Breast epithelium (tissue), 4 donors: Measurements from ENCODE around the gene ALDH1A3. TPM values are rescaled to one million over a fixed set of nuclear protein-coding genes. Genes with fewer than 3 reads are reported as not detected.

Source experiments
- DNase-seq, 2 donors: peaks; one replicate each; pipeline ENCODE4 v3.0.0-alpha.2; 2019; ENCODE audit warnings: low spot score in 2 of 2
- H3K27ac ChIP-seq, 2 donors: fragments of 200-600 bp; sonication (generic) in 1 of 2; one replicate each; pipeline ENCODE4 v1.5.1; 2016 to 2019; ENCODE audit warnings: mild to moderate bottlenecking in 1 of 2
- H3K27me3 ChIP-seq, 2 donors: fragments of 200-600 bp; sonication (generic) in 1 of 2; one replicate each; pipeline versions ENCODE4 v1.5.1 to v1.6.0; 2017 to 2019; ENCODE audit warnings: control low read depth in 1 of 2, mild to moderate bottlenecking in 1 of 2
- H3K36me3 ChIP-seq: fragments of 200-600 bp; one replicate; pipeline ENCODE4 v1.5.1; 2019
- H3K4me1 ChIP-seq, 2 donors: fragments of 200-600 bp; sonication (generic); one replicate each; pipeline ENCODE4 v1.5.1; 2016 to 2019; ENCODE audit warnings: control low read depth in 1 of 2
- H3K4me3 ChIP-seq, 3 donors: fragments of 200-600 bp; sonication (generic); 1 replicate in 2 of 3; 2 replicates in 1 of 3; pipeline ENCODE4 v1.5.1; 2016 to 2019; ENCODE audit warnings: mild to moderate bottlenecking in 3 of 3, moderate library complexity in 2 of 3
- H3K9me3 ChIP-seq, 2 donors: fragments of 200-600 bp; sonication (generic) in 1 of 2; one replicate each; pipeline ENCODE4 v1.5.1; 2016 to 2019; ENCODE audit warnings: control low read depth in 1 of 2
- CTCF ChIP-seq, 3 donors: fragments of 450-650 bp; IDR thresholded peaks; one replicate each; pipeline ENCODE4 v1.5.1; 2016 to 2017; ENCODE audit warnings: antibody characterized with exemption in 3 of 3, mild to moderate bottlenecking in 3 of 3, moderate library complexity in 3 of 3
- POLR2A ChIP-seq: fragments of 450-650 bp; IDR thresholded peaks from one replicate; pipeline ENCODE4 v1.6.1; 2016; ENCODE audit warnings: antibody characterized with exemption, mild to moderate bottlenecking, moderate library complexity
- POLR2AphosphoS5 ChIP-seq, 3 donors: sonication (generic); formaldehyde crosslinking; IDR thresholded peaks; one replicate each; pipeline ENCODE4 v1.6.1; 2017; ENCODE audit warnings: antibody characterized with exemption in 3 of 3
- intact Hi-C: fragments of 100-400 bp; cut with DNase I; formaldehyde crosslinking; loops from one replicate; pipeline ENCODE4 v1.15.1; 2023; ENCODE audit warnings: low total_unique reads
- total RNA-seq, 3 donors: library from RNA; depleted of rRNA; stranded (reverse); fragments of >200 nt; gene quantifications; one replicate each; pipeline ENCODE4 v1.1.0, GENCODE V29; 2016

Gene ALDH1A3
- total RNA-seq, 3 donors from 2014 or later: 24.2 to 207 (median 44.9) TPM

- intact Hi-C loops: no loop called here
- H3K27me3 ChIP-seq: no peaks in the 10 kb centered on the region
- no peaks in the 10 kb centered on the region for H3K9me3 ChIP-seq
- peak overlapping the region; percentile 95 to 96 for H3K27ac ChIP-seq
- TF ChIP-seq POLR2A (no peak), POLR2AphosphoS5 (IDR thresholded peaks at IDR 0.05) (peak; percentile 70 to 89 (median 77)), CTCF (IDR thresholded peaks at IDR 0.05) (no peak)
- DNase-seq: peak; percentile 93
- H3K4me1 ChIP-seq: peaks cover 10 to 19% of the 10 kb centered on the region in 2 donors
- no peaks in the 10 kb centered on the region for H3K36me3 ChIP-seq
- peak overlapping the region; percentile 17 to 55 (median 25) for H3K4me3 ChIP-seq
Observed at GRCh38 chr15:100902436-100903167, 23.0 kb downstream of the ALDH1A3 start.

- no peak overlapping the region for H3K4me3 ChIP-seq
- intact Hi-C loops: no loop called here
- DNase-seq: no peak
Observed at GRCh38 chr15:100903168-100903554, 23.5 kb downstream of the ALDH1A3 start.

GRCh38 chr15:100905850-100906249 lies 26.2 kb downstream of the ALDH1A3 start:
- Histone ChIP-seq H3K4me1 (peaks cover 10 to 13% of the 10 kb centered on the region in 2 donors), H3K27ac (no peak overlapping the region), H3K36me3 (no peaks in the 10 kb centered on the region), H3K27me3 (no peaks in the 10 kb centered on the region), H3K4me3 (no peak overlapping the region), H3K9me3 (no peaks in the 10 kb centered on the region)
- no peak for DNase-seq
- TF ChIP-seq CTCF (IDR thresholded peaks at IDR 0.05) (no peak), POLR2AphosphoS5 (IDR thresholded peaks at IDR 0.05) (no peak), POLR2A (no peak)
- intact Hi-C loops: no loop called here

More at GRCh38 chr15:100903168-100903554, 23.5 kb downstream of the ALDH1A3 start:
- Histone ChIP-seq H3K36me3 (no peaks in the 10 kb centered on the region), H3K27ac (peak overlapping the region; percentile 95 to 96), H3K27me3 (no peaks in the 10 kb centered on the region), H3K4me1 (peaks cover 10 to 19% of the 10 kb centered on the region in 2 donors), H3K9me3 (no peaks in the 10 kb centered on the region)
- no peak for TF ChIP-seq POLR2A
- TF ChIP-seq CTCF (IDR thresholded peaks at IDR 0.05): no peak
- TF ChIP-seq POLR2AphosphoS5 (IDR thresholded peaks at IDR 0.05): no peak

GRCh38 chr15:100908466-100908865 lies 28.8 kb downstream of the ALDH1A3 start:
- H3K4me3 ChIP-seq: no peak overlapping the region
- no peak for DNase-seq
- no peaks in the 10 kb centered on the region for H3K36me3 ChIP-seq
- TF ChIP-seq POLR2AphosphoS5 (IDR thresholded peaks at IDR 0.05): no peak
- no peak for TF ChIP-seq POLR2A
- TF ChIP-seq CTCF (IDR thresholded peaks at IDR 0.05): no peak
- intact Hi-C loops: no loop called here
- H3K27me3 ChIP-seq: no peaks in the 10 kb centered on the region
- H3K27ac ChIP-seq: no peak overlapping the region
- H3K4me1 ChIP-seq: no peaks in the 10 kb centered on the region
- no peaks in the 10 kb centered on the region for H3K9me3 ChIP-seq

GRCh38 chr15:100909565-100909964 lies 29.9 kb downstream of the ALDH1A3 start:
- H3K4me1 ChIP-seq: no peaks in the 10 kb centered on the region
- no peak overlapping the region for H3K27ac ChIP-seq
- no peaks in the 10 kb centered on the region for H3K36me3 ChIP-seq
- TF ChIP-seq CTCF (IDR thresholded peaks at IDR 0.05): no peak
- no peak for TF ChIP-seq POLR2AphosphoS5 (IDR thresholded peaks at IDR 0.05)
- TF ChIP-seq POLR2A: no peak
- DNase-seq: no peak
- no peaks in the 10 kb centered on the region for H3K27me3 ChIP-seq
- intact Hi-C loops: no loop called here
- no peaks in the 10 kb centered on the region for H3K9me3 ChIP-seq
- no peak overlapping the region for H3K4me3 ChIP-seq
